GDM1 (cell line): ENCODE data around the gene TCF7L2.

Source experiments
- DNase-seq: peaks from one replicate; lab custom pipeline; 2025; lab: John Stamatoyannopoulos, UW

The TCF7L2 gene

GRCh38 chr10:113148071-113148825, 198.2 kb downstream of the TCF7L2 start:
- no peak for DNase-seq

GRCh38 chr10:113148901-113149300, 198.9 kb downstream of the TCF7L2 start:
- no peak for DNase-seq

DNA sequence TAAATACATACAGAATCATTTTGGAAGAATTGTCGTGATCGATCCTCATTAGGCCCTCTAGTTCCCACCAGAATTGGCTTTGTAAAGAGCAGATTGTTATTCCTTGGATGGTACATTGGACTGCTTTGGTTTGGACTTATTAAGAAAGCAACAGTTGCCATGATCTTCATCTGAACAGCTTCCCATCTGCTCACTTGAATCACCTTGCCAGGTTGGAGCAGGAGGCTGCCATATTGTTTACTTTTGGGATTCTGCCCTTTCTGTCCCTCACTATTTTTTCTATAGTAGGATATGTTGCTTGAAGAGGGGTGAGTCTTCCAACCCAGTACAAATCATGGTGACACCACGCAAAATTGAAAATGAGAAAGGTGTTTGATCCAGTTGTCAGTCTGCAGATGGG, 199.6 kb downstream of the TCF7L2 start:
- DNase-seq = no peak

GRCh38 chr10:113151190-113151666, 201.2 kb downstream of the TCF7L2 start:
- no peak for DNase-seq

DNA sequence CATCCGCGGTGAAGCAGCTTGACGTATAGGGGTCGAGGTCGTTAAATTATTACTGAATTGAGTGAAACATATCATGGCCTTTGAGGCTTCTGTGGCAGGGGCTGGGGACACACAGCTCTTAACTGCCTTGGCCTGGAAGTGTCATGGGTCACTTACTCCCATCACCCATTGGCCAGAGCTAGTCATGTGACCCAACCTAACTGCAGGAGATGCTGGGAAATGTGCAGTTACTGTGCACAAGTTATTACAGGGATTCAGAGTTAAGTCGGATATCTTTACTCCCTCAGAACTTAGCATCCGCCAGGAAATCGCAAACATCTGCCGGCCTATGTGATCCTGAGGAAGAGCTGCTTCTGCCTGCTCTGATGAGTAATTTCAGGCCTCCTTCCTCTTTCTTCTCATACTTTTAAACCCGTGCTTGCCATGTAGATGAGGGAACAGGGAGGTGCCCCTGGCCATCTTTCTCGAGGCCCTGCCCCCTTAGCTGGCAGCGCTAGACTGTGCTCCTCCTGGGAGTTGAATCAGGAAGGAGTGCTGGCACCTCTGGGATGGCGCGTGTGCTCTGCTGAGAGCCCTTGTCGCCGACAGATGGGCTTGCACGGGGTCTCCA, 203.6 kb downstream of the TCF7L2 start:
- no peak for DNase-seq

GRCh38 chr10:113157441-113157840, 207.4 kb downstream of the TCF7L2 start:
- DNase-seq = no peak

GRCh38 chr10:113158183-113158582, 208.1 kb downstream of the TCF7L2 start:
- DNase-seq = no peak

- no peak for DNase-seq
Observed at GRCh38 chr10:113159563-113159962, 209.5 kb downstream of the TCF7L2 start.

GRCh38 chr10:113160641-113161040, 210.6 kb downstream of the TCF7L2 start:
- DNase-seq = no peak

DNA sequence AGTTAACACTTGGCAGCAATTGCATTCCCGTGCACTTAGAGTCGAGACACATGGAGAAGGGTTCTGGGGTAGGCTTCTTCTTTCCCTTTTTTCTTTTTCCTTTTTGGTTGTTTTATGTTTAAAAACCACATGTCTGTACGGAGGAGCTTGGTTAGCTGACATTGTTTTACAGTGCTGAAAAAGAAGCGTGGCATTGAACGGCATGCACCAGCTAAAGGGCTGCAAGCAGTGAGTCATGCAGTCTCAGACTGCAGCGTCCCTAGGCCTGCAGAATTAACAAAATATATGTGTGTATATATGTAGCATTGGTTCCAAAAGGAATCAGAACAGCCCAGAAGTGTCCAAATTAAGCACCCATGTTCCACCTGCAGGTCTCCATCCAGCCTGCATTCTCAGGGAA, 211.0 kb downstream of the TCF7L2 start:
- no peak for DNase-seq

DNA sequence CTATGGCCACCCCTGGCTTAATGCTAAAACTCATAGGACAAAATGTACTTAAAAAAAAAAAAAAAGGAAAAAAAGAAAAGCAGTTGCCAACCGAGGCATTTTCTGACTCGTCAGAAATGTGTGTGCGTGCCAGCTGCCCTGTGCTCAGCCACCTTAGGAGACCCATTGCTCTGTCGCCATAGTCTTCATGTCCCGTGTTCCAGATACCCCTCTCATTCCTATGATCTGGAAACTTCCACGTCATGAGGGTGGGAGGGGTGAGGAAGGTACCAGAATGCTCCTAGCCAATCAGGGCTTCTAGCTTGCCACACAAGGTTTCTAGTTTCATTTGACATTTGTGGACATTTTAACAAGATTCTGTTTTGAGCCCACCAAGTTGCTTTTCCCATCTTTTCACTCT, 212.9 kb downstream of the TCF7L2 start:
- no peak for DNase-seq

- DNase-seq = no peak
Observed at GRCh38 chr10:113165673-113166072, 215.6 kb downstream of the TCF7L2 start.

- DNase-seq = no peak
Observed at GRCh38 chr10:113167702-113168101, 217.7 kb downstream of the TCF7L2 start.

- no peak for DNase-seq
Observed at GRCh38 chr10:113168584-113168983, 218.5 kb downstream of the TCF7L2 start.

GRCh38 chr10:113169111-113169510, 219.1 kb downstream of the TCF7L2 start:
- no peak for DNase-seq

GRCh38 chr10:113169853-113170460, 219.9 kb downstream of the TCF7L2 start:
- DNase-seq = peak; percentile 17

GRCh38 chr10:113171662-113172061, 221.6 kb downstream of the TCF7L2 start:
- DNase-seq = no peak

DNA sequence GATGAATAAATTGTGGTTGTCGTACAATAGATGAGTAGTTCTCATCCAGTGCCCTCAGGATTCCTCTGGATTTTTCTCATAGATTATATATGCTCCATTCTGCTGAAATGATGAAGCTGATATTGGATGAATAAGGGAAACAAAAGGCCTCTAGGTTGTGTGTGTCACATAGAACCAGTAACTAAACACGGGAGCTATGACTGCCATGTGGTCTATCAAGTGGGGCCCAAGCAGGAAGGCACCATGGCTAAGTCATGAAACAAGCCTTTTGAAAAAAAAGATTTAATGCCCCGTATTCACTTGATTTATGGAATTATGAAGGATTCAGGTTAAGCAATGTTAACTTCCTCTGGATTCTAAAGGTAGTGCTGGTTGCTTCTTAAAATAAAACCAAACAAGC, 225.1 kb downstream of the TCF7L2 start:
- no peak for DNase-seq

DNA sequence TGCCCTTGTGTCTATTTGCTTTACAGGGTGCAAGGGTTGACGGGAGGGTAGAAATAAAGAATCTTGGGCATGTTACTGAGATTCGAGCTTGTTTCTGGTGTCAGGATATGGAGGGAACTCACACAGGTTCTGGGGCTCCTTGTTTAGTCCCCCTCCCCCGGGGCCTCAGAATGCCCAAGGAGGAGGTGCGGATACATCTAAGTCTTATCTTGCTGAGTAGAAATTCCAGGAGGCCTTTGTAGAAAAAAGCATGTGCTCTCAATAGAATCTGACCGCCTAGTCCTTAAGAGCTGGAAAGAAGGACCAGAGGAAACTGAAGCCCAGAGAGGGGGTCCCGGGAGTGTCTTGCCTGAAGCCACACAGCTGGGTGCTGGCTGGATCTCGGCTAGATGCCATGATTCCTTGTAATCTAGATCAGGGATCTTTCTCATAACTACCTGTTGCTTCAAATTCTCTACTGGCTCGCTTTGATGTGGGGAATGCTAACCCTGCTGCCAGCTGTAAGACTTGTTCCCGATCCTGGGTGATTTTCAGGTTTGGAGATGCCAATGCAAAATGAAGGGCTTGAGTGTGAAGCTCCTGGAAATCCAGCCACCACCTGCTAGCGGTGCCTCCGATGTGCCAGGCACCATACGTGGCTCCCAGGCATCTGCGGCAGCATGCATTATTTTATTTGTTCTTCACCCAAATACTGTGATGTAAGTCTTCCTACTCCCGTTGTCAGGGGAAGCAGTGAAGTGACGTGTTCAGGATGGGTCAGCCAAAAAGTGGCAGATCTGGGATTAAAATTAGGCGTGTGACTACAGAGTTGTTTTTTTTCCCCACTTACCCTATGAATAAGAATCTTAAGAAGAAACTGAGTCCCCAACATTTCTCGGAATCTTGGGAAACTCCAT, 226.0 kb downstream of the TCF7L2 start:
- DNase-seq = no peak

- DNase-seq = no peak
Observed at GRCh38 chr10:113176652-113177155, 226.7 kb downstream of the TCF7L2 start.

GRCh38 chr10:113177156-113177935, 227.3 kb downstream of the TCF7L2 start:
- DNase-seq = no peak
